Epidermal melanocyte (primary cell): ENCODE results near the gene CNGA2.

Source experiments
- DNase-seq: peaks from one replicate; pipeline ENCODE4 v3.0.0; 2011; ENCODE audit warnings: low spot score; ENCODE audit not compliant: insufficient read length

Gene CNGA2

GRCh38 chrX:151750511-151750910 is 16.0 kb downstream of the CNGA2 start:
- DNase-seq: no peak

DNA sequence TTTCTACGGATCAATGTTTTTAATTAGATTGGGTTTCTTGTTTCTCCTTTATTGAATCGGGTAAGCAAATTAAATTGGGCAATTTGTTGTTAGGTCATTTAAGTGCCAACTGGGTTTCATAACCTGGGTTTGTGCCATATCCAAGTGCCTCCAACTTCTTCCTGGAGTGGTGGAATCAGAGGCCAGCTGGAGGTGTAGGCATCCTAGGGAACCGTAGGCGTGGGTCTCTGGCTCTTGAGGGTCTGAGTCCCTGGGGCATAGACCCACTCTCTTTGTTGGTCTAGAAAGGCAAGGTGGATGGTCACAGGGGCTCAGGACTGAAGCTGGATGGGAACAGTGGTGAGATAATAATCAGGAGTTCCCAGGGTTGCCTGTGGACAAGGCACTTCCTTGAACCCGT is 18.3 kb downstream of the CNGA2 start:
- no peak for DNase-seq

DNA sequence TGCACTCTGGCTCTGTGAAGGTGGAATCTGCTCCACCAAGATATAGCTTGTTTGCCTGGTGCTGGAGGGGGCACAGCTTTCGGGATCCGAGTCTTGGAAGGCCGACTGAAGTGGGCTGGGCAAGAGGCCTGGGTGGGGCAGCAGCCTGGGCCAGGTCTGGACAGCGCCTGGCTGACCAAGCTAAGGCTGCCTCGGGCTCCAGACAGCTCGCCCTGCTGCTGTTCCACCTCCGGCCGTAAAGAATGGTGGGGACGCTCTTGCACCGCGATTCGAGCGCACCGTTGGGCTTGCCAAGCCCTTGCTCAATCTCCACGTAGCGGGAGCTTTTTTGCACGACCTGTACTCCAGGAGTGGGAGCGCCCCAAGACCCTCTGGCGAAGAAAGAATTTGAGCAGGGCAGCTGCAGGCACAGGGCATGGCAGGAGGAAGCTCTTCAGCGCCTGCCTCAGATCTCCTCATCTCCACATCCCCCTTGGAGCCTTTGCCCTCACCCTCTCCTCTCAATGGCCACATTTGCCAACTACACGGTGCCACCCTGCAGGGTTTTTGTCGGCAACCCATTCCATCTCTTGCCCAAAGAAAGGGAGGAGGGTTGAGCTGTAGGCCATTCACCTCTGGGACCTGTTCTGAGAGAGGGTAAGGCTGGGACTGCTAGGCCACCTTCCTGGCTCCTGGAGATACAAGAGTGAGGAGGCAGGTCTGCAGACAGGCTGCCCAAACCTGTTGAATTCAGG is 18.9 kb downstream of the CNGA2 start:
- no peak for DNase-seq

DNA sequence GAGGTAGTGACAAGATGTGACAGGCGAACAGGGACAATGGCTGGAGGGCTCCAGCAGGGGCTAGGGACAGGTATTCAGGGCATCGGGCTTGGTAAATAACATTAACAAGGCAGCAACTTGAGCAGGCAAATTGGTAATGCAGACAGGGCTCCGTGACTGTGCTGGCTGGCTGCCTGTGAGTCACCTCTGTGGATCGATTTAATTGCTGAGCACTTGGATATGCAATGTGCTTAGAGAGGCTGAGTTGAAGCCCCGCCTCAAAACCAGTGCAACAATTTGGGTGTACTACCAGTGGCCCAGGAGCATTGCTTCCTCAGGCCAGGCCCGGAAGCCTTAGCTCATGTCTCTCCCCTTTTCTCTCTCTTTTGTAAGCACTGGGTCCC is 19.5 kb downstream of the CNGA2 start:
- no peak for DNase-seq

GRCh38 chrX:151754641-151755215 is 20.2 kb downstream of the CNGA2 start:
- no peak for DNase-seq

DNA sequence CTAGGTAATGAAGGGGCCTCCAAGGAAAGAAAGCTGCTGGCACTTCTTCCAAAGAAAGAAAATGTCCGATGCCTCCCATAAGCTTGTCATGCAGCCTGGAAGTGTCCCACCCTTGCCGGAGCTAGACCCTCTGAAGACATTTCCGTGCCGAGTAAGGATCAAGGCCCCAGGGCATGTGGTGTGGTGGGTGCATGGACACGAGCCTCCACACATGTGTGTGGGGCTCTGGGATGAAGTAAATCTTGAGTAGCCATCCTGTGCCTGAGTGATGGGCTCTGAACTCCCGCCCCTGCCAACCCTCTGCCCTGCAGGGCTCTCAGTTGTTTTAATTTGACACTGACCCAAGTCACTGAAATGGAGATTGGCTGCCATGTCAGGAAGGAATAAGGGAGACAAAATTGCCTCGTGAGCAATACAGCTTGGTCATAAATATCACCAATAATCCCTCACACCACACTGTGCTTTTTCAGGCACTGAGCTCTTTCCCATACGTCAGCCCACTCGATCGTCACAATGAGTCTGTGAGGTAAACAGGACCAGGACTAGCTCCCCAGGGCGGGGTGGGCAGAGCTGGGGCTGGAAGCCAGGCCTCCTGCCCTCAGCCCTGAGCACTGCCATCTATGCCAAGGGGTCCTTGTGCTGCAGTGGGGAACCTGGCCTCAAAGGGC is 24.6 kb downstream of the CNGA2 start:
- DNase-seq: no peak

- no peak for DNase-seq
These were observed 28.3 kb downstream of the CNGA2 start for GRCh38 chrX:151762802-151763201.

DNA sequence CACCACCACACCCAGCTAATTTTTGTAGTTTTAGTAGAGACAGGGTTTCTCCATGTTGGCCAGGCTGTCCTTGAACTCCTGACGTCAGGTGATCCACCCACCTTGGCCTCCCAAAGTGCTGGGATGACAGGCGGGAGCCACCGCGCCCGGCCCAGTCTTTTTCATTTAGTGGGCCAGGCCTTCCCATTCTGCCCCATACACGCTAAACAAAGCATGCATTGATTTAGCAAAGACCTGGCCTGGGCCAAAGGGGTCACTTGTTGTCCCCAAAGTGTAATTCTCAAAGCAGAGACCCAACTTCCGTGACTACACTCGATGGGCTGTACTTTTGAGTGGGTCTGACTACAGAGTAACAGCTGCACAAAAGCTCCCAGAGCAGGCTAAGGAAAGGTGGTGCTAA is 29.2 kb downstream of the CNGA2 start:
- DNase-seq: no peak

- no peak for DNase-seq
These were observed 30.5 kb downstream of the CNGA2 start for GRCh38 chrX:151765026-151765425.

GRCh38 chrX:151771726-151772125 is 37.2 kb downstream of the CNGA2 start:
- DNase-seq: no peak

DNA sequence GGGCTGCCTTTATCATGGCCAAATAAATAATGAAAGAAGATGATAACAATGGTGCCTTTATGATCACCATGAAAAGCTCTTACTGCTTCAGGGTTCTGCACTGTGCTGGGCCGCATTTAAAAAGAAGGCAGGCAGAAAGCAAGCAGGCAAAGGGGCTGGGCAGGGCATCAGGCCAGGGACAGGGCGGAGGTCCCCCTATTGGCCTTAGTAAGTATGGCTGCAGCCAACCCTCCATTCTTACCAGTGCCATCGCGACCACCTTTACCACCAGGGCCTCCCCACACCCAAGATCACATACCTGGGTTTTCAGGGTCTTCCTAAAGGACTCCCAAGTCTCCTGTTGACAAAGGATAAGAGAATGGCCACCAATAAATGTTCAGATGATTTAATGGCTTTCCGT is 38.9 kb downstream of the CNGA2 start:
- no peak for DNase-seq

DNA sequence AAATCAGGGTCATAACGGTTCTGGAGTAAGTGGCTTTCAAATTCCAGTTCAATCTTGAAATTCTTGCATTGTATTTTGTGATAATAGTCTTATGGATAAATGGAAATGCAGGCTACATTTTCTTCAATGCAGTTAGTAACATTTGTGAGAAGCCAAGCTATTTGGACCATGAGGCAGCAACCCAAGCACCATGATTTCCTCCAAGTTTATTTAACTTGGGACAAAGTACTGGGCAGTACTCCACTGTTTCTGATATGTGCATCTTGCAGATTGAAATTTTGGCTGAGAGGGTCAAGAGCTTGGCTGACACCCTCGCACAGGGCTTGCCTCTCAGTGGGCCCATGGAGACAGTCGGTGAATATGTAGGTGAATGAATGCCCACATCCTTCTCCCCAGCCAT is 39.9 kb downstream of the CNGA2 start:
- DNase-seq: no peak

DNA sequence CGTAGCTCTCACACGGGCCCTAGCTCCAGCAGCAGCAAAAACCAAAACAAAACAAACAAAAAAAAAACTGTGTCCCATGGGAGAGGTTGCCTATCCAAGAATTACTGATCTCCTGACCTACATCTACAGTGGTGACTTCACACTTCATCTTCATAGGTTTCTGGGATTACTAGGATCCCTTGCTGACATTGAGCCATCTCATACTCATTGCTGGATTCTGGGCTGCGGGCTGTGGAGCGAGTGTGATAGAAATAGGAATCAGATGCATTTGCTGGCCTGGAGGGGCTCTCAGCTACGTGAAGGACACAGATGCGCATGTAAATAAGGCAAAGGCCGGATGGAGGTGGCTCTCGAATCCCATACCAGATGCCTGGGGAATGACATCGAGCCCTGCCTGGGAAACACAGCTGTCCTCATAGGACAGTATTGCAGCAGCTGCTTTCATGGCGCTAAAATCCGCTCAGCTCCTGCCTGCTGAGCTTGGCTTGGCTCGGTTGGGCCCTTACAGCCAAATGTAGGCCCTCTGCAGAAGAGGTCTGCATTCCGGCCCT is 41.7 kb downstream of the CNGA2 start:
- DNase-seq: no peak

DNA sequence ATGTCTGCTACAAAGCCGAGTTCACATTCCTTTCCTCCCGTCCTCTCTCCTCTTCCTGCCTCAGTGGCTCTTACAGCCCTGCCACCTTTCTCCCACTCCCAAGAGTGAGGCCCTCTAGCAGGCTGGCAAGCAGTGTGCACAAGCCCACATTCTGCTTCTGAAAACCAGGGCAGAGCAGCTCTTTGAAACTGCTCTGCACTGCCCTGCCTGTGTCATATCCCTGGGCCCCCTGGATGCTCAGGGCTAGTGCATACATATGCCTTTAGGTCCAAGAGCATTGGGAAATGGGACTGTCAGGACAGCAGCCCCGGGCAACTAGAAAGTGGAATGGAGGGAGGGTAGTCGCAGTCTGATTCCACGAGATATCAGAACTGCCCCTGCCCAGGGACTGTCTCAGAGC is 42.4 kb downstream of the CNGA2 start:
- no peak for DNase-seq

GRCh38 chrX:151779258-151779657 is 44.7 kb downstream of the CNGA2 start:
- no peak for DNase-seq

GRCh38 chrX:151780621-151781020 is 46.1 kb downstream of the CNGA2 start:
- DNase-seq: no peak

GRCh38 chrX:151789179-151789800 is 54.7 kb downstream of the CNGA2 start:
- DNase-seq: no peak

DNA sequence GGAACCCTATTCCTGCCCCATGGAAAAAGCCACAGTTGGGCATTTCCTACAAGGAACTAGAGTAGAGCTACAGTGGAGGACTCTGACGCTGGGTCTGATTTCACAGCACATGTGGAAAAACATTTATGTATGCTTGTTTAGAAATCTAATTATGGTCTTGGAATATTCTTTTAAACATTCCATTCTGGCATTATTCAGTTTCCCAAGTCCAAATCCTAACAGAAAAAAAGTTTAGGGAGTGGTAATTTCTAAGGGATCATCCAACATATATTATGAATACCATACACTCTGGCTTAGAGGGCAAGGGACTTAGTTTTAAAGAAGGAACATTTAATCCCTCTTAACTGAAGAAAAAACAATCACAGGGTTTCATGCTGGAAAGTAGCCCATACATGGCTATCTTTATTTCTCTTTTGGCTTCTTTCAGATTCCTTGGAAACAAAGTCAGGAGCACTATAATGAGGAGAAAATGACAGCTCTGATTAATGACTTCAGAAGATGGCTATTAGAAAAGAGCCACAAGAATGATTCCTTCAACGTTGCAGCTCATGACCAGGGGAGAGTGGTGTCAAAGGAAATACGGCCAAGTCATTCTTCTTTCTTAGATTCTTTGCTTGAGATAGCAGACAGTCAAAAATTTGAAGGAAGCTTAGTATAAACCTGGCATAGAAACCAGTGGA is 56.1 kb downstream of the CNGA2 start:
- no peak for DNase-seq

GRCh38 chrX:151791961-151792360 is 57.4 kb downstream of the CNGA2 start:
- DNase-seq: no peak

- no peak for DNase-seq
These were observed 58.0 kb downstream of the CNGA2 start for GRCh38 chrX:151792505-151792904.

DNA sequence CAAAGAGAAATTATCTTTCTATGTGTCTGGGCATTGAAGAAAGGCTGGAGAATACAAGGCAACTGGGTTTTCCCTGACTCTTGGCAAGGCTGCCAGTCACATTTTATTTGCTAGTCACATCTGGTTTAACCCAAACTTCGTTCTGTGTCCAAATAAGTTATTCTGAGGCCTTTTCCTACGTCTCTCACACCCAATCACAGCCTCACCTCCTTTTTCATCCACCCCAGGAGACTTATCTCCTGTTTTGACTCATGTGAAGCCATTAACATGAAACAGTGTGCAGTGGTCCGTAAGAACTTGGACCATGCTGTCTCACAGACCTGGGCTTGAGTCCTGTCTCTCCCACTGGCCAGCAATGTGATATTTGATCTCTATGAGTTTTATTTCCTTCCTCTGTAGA is 59.3 kb downstream of the CNGA2 start:
- DNase-seq: no peak
